RWPE2 (cell line): Measurements from ENCODE around the gene DESI2.

Experiments
- ATAC-seq: fragments of 200-7000 bp; cut with Tn5 transposase; 3 replicates; pipeline ENCODE4 v1.9.1; 2021; ENCODE audit warnings: low read depth
- DNase-seq: peaks from one replicate; pipeline ENCODE4 v3.0.0-alpha.2; 2020; ENCODE audit warnings: low spot score
- H3K27ac ChIP-seq: fragments of 450-650 bp; 2 replicates; pipeline ENCODE4 v1.5.1; 2017; ENCODE audit warnings: mild to moderate bottlenecking; ENCODE audit not compliant: poor library complexity, severe bottlenecking
- H3K27me3 ChIP-seq: fragments of 250-450 bp; sonication (Bioruptor Pico); 2 replicates; pipeline ENCODE4 v1.5.1; 2021; ENCODE audit warnings: mild to moderate bottlenecking, moderate library complexity; ENCODE audit not compliant: insufficient read depth, poor library complexity, severe bottlenecking
- H3K36me3 ChIP-seq: fragments of 250-450 bp; sonication (Bioruptor Pico); 2 replicates; pipeline ENCODE4 v1.5.1; 2020; ENCODE audit warnings: low read depth, mild to moderate bottlenecking, moderate library complexity
- H3K4me1 ChIP-seq: fragments of 250-450 bp; sonication (Bioruptor Pico); 2 replicates; pipeline ENCODE4 v1.5.1; 2021; ENCODE audit warnings: mild to moderate bottlenecking, moderate library complexity; ENCODE audit not compliant: insufficient read depth, poor library complexity, severe bottlenecking
- H3K4me3 ChIP-seq: fragments of 250-450 bp; sonication (Bioruptor Pico); 2 replicates; pipeline ENCODE4 v1.5.1; 2021; ENCODE audit warnings: mild to moderate bottlenecking, moderate library complexity; ENCODE audit not compliant: severe bottlenecking
- H3K9me3 ChIP-seq: fragments of 250-450 bp; sonication (Bioruptor Pico); 2 replicates; pipeline ENCODE4 v1.5.1; 2021; ENCODE audit warnings: mild to moderate bottlenecking, moderate library complexity; ENCODE audit not compliant: severe bottlenecking
- TF ChIP-seq, protein P1 (sequence below): fragments of 450-650 bp; IDR thresholded peaks from one replicate; pipeline ENCODE4 v1.5.1; 2017; ENCODE audit warnings: mild to moderate bottlenecking, moderate library complexity; ENCODE audit not compliant: poor library complexity, severe bottlenecking

The DESI2 gene

GRCh38 chr1:244653439-244654107, 647 bp downstream of the DESI2 start:
- TF ChIP-seq, protein P1, sequence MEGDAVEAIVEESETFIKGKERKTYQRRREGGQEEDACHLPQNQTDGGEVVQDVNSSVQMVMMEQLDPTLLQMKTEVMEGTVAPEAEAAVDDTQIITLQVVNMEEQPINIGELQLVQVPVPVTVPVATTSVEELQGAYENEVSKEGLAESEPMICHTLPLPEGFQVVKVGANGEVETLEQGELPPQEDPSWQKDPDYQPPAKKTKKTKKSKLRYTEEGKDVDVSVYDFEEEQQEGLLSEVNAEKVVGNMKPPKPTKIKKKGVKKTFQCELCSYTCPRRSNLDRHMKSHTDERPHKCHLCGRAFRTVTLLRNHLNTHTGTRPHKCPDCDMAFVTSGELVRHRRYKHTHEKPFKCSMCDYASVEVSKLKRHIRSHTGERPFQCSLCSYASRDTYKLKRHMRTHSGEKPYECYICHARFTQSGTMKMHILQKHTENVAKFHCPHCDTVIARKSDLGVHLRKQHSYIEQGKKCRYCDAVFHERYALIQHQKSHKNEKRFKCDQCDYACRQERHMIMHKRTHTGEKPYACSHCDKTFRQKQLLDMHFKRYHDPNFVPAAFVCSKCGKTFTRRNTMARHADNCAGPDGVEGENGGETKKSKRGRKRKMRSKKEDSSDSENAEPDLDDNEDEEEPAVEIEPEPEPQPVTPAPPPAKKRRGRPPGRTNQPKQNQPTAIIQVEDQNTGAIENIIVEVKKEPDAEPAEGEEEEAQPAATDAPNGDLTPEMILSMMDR = peak; percentile 13
- no peak for ATAC-seq
- no peaks in the 10 kb centered on the region for H3K9me3 ChIP-seq
- peak overlapping the region; percentile 82 for H3K4me3 ChIP-seq
- H3K36me3 ChIP-seq = peaks cover 12% of the 10 kb centered on the region
- peak overlapping the region; percentile 60 for H3K27ac ChIP-seq
- DNase-seq = peak; percentile 49
- no peaks in the 10 kb centered on the region for H3K27me3 ChIP-seq
- peaks cover 9% of the 10 kb centered on the region for H3K4me1 ChIP-seq

- Histone ChIP-seq H3K27ac (no peak overlapping the region), H3K4me3 (peak overlapping the region; percentile 82), H3K9me3 (no peaks in the 10 kb centered on the region), H3K4me1 (peaks cover 9% of the 10 kb centered on the region), H3K27me3 (no peaks in the 10 kb centered on the region), H3K36me3 (peaks cover 12% of the 10 kb centered on the region)
- TF ChIP-seq, protein P1 = no peak
- ATAC-seq = no peak
- no peak for DNase-seq
Measured at GRCh38 chr1:244654108-244655038, 1.4 kb downstream of the DESI2 start.

- Histone ChIP-seq H3K9me3 (no peaks in the 10 kb centered on the region), H3K36me3 (peaks cover 12% of the 10 kb centered on the region), H3K27me3 (no peaks in the 10 kb centered on the region), H3K27ac (no peak overlapping the region), H3K4me1 (peaks cover 9% of the 10 kb centered on the region), H3K4me3 (no peak overlapping the region)
- TF ChIP-seq, protein P1 = no peak
- ATAC-seq (no peak), DNase-seq (no peak)
Measured at GRCh38 chr1:244655186-244655585, 2.3 kb downstream of the DESI2 start.

DNA sequence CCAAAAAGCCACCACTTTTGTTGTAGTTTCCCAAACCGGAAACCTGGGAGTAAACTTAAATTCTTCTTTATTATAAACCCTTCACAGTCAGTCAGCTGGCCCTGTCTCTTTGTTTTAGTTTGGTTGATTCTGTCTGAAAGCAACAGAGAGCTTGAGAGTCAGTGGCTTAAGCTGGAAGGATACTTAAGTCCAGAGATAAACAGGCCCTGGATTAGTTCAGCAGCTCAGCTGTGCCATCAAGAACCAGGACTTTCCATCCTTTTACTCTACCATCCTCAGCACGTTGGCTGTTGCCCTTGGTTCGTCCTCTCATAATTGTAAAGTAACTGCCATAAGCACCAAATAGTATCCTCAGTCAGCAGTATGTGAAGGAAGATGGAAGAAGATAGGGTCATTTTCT, 4.5 kb downstream of the DESI2 start:
- ATAC-seq = no peak
- Histone ChIP-seq H3K27me3 (no peaks in the 10 kb centered on the region), H3K27ac (no peak overlapping the region), H3K9me3 (no peaks in the 10 kb centered on the region), H3K4me3 (no peak overlapping the region), H3K36me3 (peaks cover 21% of the 10 kb centered on the region), H3K4me1 (peaks cover 9% of the 10 kb centered on the region)
- DNase-seq = no peak
- TF ChIP-seq, protein P1 = no peak
